ENCODE results near the gene LAMB3.

GRCh38 chr1:209624558-209625549 lies 27.4 kb downstream of the LAMB3 start:
- TF ChIP-seq RAD21 (IDR thresholded peaks at IDR 0.05; ENCODE audit: insufficient read depth, low read depth, low read length) = no peak
- no peak for TF ChIP-seq E4F1 (IDR thresholded peaks at IDR 0.05; ENCODE audit: borderline replicate concordance, partially characterized antibody)
- TF ChIP-seq HDGF (IDR thresholded peaks at IDR 0.05) = no peak
- no peak for TF ChIP-seq NFIC (IDR thresholded peaks at IDR 0.05; ENCODE audit: low read depth, low read length)
- no peak for TF ChIP-seq POLR2A (IDR thresholded peaks at IDR 0.05; ENCODE audit: low read depth, low read length)
- no peak for TF ChIP-seq RB1 (IDR thresholded peaks at IDR 0.05; ENCODE audit: borderline replicate concordance)
- no peak for TF ChIP-seq FOXK2 (IDR thresholded peaks at IDR 0.05)
- no peak for TF ChIP-seq SIX5 (IDR thresholded peaks at IDR 0.05; ENCODE audit: low read depth, low read length, severe bottlenecking)
- TF ChIP-seq TAF1 (IDR thresholded peaks at IDR 0.05; ENCODE audit: borderline replicate concordance, low read depth, low read length) = no peak
- no peak for TF ChIP-seq REST (IDR thresholded peaks at IDR 0.05; ENCODE audit: low read depth, low read length)
- no peak for TF ChIP-seq FOXM1 (IDR thresholded peaks at IDR 0.05; ENCODE audit: low read depth, low read length)
- TF ChIP-seq ATF2 (IDR thresholded peaks at IDR 0.05; ENCODE audit: low read length) = no peak
- no peak for TF ChIP-seq BACH1 (IDR thresholded peaks at IDR 0.05; ENCODE audit: borderline replicate concordance)
- TF ChIP-seq NR2C2 (IDR thresholded peaks at IDR 0.05; ENCODE audit: borderline replicate concordance, control insufficient read depth, insufficient read length, low read depth) = no peak
